Measurements from ENCODE around the gene CELSR1.

DNA sequence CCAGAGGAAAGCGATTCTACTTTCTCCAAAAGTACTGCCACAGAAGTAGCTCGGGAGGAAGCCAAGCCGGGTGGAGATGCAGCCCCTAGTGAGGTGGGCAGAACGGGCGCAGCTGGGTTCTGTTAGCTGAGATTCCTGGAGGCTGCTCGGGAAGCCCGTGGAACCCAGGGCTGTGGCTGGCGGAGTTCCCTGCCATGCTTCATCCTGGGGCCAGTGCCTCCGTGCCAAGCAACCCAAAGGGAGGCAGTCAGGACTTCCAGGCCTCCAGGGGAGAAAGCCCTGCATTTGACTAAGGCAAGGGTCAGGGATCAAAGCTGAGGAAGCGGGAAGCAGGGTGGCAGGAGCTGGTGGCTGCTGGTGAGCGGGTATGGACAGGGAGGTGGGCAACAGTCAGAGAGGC, 208.6 kb downstream of the CELSR1 start:
- TF ChIP-seq, protein P1, sequence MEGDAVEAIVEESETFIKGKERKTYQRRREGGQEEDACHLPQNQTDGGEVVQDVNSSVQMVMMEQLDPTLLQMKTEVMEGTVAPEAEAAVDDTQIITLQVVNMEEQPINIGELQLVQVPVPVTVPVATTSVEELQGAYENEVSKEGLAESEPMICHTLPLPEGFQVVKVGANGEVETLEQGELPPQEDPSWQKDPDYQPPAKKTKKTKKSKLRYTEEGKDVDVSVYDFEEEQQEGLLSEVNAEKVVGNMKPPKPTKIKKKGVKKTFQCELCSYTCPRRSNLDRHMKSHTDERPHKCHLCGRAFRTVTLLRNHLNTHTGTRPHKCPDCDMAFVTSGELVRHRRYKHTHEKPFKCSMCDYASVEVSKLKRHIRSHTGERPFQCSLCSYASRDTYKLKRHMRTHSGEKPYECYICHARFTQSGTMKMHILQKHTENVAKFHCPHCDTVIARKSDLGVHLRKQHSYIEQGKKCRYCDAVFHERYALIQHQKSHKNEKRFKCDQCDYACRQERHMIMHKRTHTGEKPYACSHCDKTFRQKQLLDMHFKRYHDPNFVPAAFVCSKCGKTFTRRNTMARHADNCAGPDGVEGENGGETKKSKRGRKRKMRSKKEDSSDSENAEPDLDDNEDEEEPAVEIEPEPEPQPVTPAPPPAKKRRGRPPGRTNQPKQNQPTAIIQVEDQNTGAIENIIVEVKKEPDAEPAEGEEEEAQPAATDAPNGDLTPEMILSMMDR (IDR thresholded peaks at IDR 0.05) = no peak
- TF ChIP-seq POLR2AphosphoS5 (IDR thresholded peaks at IDR 0.05) (no peak), POLR2A (IDR thresholded peaks at IDR 0.05) (no peak)
